Activated CD8-positive, alpha-beta memory T cell treated with anti-CD3 and anti-CD28 coated beads, Interleukin-2, amount 50 U/mL, for 24 hours (primary cell): ENCODE measurements around the gene GPC6.
"Not testable (repeated sequence)": the region's sequence is repeated elsewhere in the genome, so short reads cannot be mapped to it uniquely, and the experiment has no call there.

ENCODE experiments used
- DNase-seq: peaks from one replicate; pipeline ENCODE4 v3.0.0-alpha.2; 2020; ENCODE audit errors: extremely low read depth

Gene GPC6

DNA sequence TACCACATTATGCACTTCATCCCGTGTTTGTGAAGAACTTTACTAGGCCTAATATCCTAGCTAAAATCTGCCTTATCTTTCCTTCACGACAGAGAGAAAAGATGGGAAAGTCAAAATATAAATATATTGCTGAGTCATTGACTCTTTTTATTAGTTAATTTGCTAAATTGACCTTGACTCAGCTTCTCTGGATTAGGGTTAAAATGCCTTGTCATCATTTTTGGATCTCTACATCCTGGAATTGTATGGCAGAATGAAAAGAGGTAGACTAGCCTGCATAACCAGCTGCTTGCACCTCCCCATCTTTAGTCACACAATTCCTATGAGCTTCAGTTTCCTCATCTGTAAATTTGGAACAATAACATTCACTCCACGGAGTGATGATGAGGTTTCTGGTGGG lies 972.5 kb downstream of the GPC6 start:
- DNase-seq, result no peak

DNA sequence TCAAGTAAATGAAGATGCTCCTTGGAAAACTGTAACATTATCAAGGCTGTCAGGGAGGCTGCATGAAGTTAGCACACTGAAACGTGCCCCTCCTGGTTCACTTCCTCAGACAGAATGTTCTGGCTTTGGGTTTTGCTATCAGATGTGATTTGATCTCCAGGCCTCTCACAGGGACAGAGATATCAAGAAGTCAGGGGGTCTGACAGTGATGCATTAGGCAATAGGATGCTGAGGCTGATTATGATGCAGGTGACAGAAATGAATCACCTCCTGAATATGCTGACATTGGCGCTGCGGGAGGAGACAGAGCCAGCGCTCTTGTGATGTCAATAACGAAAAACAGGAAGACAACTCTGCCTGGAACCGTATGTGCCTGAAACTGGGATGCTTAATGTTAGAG lies 974.4 kb downstream of the GPC6 start:
- DNase-seq, result no peak

DNA sequence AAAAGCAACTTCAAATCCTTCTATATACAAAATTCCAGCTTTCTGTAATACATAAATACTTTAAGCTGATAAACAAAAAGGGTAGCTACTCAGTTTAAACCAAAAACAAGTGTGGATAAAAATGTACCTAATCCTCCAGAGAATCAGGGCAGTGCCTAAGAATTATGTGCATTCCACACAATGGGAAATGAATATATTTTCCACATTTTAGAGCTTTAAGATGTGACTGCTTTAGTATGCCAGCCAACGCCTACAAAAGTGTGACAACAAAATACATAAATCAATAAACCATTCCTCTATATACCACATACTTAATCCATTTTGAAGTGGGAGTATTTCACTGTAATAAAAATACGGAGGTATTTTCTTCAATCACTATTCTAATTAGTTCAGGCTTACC lies 977.6 kb downstream of the GPC6 start:
- no peak for DNase-seq

DNA sequence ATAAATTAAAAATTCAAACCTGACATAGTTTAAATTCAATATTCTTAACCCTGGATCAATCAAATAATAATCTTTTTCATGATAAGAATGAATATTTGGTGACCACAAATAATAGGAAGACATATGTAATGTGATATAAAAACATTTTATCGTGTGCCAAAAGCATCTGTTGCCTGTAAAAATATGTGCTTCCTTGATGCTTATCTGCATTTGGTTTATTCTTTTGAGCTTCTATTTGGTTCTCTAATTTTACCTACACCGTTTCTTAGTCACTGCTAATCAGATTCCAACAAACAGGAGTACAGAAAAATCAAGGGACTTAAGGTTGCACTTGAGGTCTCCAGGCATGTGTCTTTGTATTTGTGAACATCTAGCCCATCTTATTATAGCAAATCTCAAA lies 978.3 kb downstream of the GPC6 start:
- no peak for DNase-seq

DNA sequence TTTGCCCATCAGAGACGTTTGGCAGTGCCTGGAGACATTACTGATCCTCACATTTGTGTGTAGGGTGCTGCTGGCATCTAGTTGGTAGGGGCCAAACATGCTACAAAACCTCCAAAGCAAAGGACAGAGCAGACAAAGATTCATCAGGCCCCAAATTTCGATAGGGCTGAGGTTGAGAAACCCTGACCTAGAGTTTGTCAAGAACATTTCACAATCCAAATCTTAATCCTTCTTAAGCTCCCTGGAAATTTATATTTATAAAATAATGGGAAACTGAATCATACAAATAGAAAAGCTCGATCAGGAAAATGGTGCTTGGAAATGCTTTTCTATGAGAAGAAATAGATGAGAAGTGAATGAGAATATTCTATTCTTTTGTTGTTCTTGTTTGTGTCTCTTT lies 979.3 kb downstream of the GPC6 start:
- no peak for DNase-seq

DNA sequence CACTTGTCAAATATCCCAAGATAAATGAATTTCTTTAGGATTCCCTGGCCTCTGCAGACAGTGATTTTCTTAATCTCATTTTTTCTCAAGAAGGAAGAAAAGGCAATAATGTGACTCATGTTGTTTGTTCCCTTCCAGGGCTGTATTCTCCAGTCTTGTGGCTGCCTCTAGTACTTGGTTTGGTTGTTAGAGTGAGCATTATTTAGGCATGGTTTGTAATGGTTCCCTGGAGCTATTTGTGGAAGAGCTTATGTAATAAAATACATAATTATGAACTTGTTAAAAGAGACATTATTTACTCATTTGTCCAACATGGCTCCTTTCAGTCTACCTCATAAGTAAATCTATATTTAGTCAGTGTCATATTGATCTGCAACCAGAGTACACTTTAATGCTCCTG lies 982.5 kb downstream of the GPC6 start:
- no peak for DNase-seq

DNA sequence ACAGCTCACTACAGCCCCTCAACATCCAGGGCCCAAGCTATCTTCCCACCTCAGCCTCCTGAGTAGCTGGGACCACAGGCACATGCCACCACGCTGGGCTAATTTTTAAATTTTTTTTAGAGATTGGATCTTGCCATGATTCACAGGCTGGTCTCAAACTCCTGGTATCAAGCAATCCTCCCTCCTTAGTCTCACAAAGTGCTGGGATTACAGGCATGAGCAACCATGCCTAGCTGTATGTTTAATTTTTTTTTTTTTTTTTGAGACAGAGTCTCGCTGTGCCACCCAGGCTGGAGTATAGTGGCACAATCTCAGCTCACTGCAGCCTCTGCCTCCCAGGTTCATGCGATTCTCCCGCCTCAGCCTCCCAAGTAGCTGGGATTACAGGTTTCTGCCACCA lies 983.3 kb downstream of the GPC6 start:
- DNase-seq, result not testable (repeated sequence)

DNA sequence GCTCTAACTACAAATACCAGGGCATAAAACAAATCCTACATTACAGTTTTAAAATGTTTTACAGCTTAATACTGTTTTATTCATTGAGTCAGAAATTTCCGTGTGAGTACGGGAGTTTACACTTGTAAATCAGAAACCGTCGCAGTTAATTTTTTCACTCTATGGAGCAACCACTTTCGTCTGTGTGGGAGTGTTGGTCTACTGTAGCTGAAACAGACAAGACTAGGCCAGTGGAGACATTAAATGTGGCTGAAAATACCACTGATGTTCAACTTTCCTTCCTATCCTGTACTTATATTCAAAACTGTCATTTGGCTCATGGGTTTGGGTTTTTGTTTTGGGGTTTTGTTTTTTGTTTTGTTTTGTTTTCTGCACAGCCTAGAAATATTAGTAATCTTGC lies 984.2 kb downstream of the GPC6 start:
- DNase-seq, result no peak

DNA sequence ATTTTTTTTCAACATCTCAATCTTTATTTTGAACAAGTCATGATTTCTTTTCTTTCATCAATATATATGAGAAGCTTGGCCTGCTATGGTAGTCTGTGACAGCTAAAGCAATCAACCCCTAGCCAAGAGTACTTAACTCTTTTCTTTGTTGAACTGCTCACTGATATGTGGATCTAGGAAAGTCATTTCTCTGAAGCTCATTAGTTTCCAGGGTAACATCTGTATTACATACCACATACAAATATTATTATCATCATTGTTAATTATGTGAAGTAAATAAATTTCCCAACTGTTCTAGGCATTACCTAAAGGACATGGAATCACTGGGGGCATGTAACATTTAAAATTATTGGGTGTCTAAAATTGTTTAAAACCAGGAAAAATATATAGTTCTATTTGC lies 985.6 kb downstream of the GPC6 start:
- DNase-seq, result no peak

DNA sequence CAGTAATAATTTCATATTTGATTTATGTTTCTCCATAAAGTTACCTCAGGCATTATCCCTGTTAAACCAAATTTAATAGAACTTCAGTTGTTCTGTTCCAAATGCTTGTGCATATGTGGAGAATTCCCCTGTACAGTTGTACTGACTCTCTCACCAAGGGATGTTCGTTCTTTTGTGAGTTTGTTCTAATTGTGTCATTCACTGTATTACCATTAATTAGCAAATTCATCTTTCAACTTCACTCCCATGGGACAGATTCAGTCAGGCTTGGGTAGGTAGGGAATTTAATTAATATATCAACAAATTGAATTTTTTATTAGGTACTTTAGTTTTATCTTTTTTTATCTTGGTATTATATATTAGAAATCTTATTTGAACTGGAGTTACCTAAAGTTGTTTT lies 987.5 kb downstream of the GPC6 start:
- DNase-seq, result no peak

DNA sequence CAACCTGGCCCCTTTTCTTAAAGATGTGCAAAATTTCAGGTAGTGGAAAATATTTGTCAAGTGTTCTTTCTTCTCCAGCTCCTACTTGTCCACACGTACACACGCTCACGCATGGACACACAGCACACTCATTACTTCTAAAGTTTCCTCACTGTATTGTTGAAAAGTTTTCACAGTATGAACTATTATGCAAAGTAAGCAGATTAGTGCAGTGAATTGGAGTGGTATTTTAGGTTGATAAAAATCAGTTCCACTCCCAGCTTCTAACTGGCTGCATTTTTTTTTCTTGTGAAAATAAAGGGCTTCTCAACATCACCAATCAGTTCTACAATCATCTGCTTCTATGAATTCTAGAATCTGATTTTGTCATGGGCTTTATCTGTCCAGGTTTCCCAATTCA lies 988.4 kb downstream of the GPC6 start:
- no peak for DNase-seq

DNA sequence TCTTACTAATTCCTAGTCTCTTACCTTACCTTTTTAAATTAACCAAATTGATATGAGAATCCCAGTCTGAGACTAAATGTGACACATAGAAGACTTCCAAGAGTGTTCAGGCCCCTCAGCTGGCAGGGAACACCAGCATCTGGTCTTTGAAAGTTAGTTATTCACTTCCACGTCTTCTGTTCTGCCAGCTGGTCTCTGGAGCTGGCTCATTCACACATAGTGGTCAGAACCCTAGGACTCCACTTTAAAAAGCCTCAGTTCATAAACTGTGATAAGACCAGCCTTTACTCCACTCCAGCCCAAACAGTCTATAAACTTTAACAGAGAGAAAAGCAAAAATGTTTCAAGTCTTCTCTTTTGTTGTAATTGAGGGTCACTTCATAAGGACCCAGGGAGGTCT lies 989.9 kb downstream of the GPC6 start:
- no peak for DNase-seq

DNA sequence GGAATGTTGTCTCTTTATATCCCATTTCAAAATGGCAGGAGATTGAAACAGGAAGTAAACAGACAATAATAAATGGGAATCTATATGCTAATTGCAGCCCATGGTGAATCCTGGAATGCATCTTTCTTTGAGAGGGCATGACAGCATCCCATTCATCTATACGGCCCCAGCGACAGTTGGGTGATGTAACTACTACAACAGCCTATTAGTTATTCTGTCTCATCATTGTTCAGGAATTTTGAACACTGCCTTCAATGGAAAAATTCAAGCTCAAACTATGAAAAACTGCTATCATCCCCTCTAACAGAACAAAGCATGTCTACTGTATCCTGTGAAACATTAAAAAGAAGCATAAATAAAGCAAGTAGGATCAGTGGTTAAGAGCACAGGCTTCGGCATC lies 990.8 kb downstream of the GPC6 start:
- no peak for DNase-seq

DNA sequence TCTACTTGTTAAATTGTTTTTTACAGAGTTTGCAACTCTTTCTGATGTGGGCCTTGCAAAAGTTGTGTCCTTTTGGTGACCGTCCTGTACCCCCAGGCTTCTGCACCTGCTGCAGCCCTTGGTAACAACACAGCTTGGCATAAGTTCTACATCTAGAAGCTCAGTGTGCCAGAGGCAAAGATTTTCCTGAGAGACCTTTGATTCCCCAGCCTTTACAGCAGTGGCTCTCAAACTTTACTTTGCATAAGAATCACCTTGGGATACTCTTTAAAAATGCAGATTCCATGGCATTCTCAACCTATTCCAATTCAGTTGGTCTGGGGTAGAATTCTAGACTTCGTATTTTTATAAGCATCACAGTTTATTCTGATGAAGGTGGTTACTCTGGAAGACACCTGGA lies 991.9 kb downstream of the GPC6 start:
- DNase-seq, result no peak

DNA sequence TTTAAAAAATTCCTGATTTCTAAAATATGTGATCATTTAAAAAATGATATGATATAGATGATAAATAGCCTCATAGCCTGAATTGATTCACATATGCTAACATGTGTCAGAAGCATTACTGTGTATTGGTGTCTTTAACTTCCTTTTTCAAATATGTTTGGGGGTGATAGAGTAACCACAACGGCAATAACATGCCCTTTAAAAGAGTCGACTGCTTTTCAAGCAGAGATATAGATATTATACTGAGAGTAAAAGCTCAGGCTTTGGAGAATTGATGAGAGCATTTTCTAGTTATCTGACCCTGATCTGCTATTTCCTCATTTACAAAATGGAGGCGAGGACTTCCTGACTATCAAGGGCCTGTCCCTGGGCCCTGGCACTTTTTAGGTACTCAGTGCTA lies 992.3 kb downstream of the GPC6 start:
- DNase-seq, result no peak

DNA sequence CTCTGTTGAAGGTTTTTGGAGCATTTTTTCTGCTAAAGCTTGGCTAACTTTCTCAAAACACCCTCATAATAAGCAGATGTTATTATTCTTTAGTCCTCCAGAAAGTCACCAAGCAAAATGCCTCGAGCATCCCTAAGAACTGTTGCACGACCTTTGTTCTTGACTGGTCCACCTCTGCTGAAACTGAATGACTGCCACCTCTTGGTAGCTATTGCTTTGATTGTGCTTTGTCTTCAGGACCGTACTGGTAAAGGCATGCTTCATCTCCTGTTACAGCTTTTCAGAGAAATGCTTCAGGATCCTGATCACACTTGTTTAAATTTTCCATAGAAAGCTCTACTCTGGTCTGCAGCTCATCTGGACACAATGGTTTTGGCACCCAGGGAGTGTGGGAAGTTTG lies 998.1 kb downstream of the GPC6 start:
- DNase-seq, result no peak

DNA sequence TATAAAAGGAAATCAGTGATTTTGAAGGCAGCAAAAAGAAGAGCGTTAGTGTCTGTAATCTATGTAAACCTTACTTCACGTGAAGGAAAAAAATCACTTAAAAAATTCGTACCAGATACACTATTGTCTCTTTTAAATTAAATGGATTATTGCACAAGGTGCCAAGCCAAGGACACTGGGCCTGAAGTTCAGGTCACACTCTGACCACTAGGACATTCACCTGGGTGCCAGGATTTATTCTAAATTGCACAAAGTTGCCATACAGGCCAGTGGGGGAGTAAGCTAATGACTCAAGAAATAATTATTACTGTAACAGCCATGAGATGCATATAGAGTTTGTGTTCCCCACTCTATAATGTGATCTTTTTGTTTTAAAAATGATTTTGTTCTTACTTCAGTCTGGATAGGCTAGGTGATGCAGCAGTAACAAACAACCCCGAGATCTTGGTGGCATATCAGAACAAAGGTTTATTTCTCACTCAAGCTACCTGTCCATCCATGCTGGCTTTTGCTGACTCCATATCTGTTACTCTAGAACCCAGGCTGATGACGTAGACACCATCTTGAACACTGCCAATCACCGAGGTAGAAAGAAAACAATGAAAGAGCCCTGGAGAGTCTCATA lies 1000.8 kb downstream of the GPC6 start:
- no peak for DNase-seq

DNA sequence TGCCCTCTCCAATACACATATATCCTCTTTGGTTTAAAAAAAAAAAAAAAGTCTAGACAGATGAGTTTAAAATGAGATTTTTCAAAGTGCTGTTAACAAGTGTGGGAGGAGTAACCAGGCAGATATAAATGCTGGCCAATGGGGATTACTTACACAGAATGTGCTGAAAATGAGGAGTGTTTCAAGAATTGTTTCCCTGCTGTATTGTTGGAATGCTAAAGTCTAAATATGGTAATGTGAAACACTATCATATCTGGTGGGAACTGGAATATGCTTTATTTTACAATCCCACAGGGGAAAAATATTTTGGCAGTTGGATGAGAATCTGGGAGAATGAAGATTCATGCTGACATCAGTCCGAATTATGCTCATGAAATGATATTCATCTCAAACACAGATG lies 1002.2 kb downstream of the GPC6 start:
- no peak for DNase-seq

DNA sequence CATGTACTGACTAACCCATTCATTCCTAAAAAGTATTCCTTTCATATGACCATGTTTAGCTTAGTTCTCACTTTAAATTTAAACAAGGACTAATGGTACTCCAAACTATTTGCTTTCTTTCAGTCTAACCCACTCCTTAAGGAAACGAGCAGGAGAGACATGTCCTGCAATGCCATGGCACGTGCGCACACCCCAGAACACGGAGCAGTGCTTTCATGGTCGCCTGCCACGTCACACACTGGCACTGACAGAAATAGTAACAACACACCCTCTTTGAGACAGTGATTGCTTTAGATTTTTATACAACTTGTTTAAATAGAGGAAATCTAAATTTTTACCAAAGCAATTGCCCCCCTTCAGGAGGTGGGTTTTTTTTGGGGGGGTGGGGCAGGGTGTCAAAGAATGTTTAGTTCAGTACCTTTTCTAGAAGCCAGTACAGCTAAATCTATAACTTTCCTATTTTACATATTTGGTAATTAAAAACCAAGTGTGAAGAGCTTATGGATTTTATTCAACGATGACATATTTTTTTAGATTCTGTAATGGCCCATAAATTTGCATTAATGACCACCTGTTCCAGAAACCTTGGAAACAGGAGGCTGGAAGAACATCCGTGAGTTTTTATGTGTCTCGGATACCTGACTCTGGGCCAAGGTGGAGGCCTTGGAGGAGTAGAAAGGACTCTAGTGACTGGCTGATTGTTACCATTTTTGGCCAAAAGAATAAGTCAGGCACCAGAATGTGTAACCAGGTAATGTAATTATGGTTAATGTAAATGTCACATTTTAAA lies 1005.7 kb downstream of the GPC6 start:
- no peak for DNase-seq

DNA sequence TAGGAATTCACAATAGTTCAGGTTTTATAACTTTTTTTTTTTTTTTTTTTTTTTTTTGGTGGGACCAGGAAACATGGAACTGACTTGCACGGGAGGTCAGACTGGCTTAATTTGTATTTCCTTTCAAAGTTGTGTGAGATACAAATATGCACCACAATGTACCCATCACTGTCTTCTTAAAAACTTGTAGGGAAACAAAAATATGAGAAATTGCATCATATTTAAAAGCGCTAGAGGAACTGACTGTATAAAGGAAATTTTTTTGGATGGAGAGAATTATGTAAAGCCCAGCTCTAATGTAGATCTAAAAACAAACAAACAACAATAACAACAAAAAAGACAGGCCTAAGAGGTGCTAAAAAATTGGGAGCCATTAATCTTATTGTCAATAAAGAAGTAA lies 1006.3 kb downstream of the GPC6 start:
- no peak for DNase-seq

DNA sequence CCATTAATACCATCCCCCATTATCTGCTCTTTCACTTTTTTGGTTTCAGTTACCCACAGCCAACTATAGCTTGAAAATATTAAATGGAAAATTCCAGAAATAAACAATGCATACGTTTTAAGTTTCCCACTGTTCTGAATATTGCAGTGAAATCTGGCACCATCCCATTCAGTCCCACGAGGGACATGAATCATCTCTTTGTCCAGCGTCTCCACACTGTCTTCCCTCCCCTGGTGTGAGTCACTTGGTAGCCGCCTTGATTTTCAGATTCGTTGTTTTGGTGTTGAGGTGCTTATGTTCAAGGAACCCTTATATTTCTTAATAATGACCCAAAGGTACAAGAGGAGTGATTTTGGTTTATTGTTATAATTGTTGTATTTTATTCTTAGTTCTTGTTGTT lies 1006.8 kb downstream of the GPC6 start:
- DNase-seq, result no peak

DNA sequence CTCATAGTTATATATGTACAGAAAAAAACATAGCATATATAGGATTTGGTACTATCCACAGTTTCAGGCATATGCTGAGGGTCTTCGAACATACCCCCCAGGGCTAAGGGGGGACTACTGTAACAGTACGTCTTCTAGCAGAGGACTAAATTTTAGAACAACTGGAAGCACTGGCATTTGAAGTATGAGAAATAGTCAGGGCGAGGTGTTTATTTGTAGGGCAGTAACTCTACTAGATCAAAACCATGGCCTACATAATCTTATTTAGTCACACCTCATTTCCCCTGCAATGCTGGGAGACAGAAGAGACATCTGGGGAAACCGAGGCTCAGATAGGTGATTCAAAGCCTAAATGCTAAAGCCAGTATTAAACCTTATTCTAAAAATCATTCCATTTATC lies 1007.2 kb downstream of the GPC6 start:
- DNase-seq, result no peak

DNA sequence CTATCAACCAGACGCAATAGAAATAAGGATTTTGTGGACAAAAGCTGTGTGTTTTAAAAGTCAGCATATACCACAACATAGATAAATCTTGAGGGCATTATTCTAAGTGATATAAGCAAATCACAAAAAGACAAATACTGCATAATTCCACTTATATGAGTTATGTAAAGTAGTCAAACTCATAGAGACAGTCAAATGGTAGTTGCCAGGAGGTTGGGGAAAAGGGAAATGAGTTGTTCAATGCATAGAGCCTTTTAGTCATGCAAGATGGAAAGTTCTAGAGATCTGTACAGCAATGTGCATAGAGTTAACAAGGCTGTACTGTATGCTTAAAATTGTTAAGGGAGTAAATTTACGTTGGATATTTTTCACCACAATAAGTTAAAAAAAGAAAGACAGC lies 1008.1 kb downstream of the GPC6 start:
- no peak for DNase-seq

DNA sequence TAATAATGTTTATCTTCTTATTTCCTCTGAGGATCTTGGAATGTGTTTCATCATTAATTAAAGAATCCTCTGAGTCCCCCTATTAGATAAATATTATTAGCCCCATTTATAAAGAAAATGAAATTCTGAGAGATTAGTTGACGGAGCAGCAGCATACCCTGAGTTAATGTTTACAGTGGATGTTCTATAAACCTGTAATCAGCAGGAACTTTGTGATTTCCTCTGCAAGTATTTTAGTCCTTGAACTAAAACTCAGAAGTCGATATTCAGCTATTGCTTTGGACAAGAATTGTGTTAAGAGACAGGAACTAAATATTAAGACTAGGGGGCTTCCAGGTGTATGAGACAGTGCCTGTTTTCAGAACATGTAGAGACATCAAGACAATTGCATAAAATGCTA lies 1009.5 kb downstream of the GPC6 start:
- DNase-seq, result no peak
